ENCODE data around the gene RGL3. TPM values are rescaled to one million over a fixed set of nuclear protein-coding genes. Genes with fewer than 3 reads are reported as not detected.
"Not testable (repeated sequence)": the region's sequence is repeated elsewhere in the genome, so short reads cannot be mapped to it uniquely, and the experiment has no call there.

RGL3 gene
- total RNA-seq, 2 experiments from 2014 or later = not detected

- Mint-ChIP-seq H3K27ac (peak overlapping the region; percentile 96), H3K27me3 (peaks cover 13% of the 10 kb centered on the region), H3K36me3 (ENCODE audit: low read depth) (peaks cover 17% of the 10 kb centered on the region), H3K4me1 (ENCODE audit: low read depth) (peaks cover 38% of the 10 kb centered on the region), H3K9me3 (no peaks in the 10 kb centered on the region), H3K4me3 (peak overlapping the region; percentile 73)
- DNase-seq = peak; percentile 99
- CTCF ChIA-PET = interaction anchor here (0.8 to 4.4 kb wide), 32 partner anchors 9 to 228 kb away, joined by 3 to 38 read pairs (median 4); partner anchors contain the start of genes CCDC159, ELAVL3, ODAD3 and PRKCSH
- POLR2A ChIA-PET = interaction anchor here (0.8 to 2.3 kb wide), 9 partner anchors 26 to 259 kb away, joined by 3 to 26 read pairs (median 4); partner anchors contain the start of genes ODAD3, PRKCSH and RGL3
- intact Hi-C loops (cut with micrococcal nuclease) = no loop called here
- TF ChIP-seq CTCF (IDR thresholded peaks at IDR 0.05) = peak; percentile 63
- peak; percentile 86 for ATAC-seq
These were observed 38.2 kb downstream of the RGL3 start for GRCh38 chr19:11380653-11381537.

- DNase-seq (no peak), ATAC-seq (no peak)
- Mint-ChIP-seq H3K9me3 (no peaks in the 10 kb centered on the region), H3K36me3 (ENCODE audit: low read depth) (peaks cover 22% of the 10 kb centered on the region), H3K27me3 (peaks cover 13% of the 10 kb centered on the region), H3K27ac (peak overlapping the region; percentile 96), H3K4me3 (peak overlapping the region; percentile 73), H3K4me1 (ENCODE audit: low read depth) (peaks cover 42% of the 10 kb centered on the region)
- POLR2A ChIA-PET = interaction anchor here (1.0 to 2.3 kb wide), 3 partner anchors 42 to 260 kb away, joined by 3 to 26 read pairs (median 8); partner anchors contain the start of genes ODAD3, PRKCSH and RGL3
- no peak for TF ChIP-seq CTCF (IDR thresholded peaks at IDR 0.05)
- CTCF ChIA-PET = interaction anchor here (0.7 to 4.4 kb wide), 9 partner anchors 12 to 116 kb away, joined by 3 to 29 read pairs (median 3); partner anchors contain the start of genes CCDC159, RAB3D, RGL3 and TMEM205
- intact Hi-C loops (cut with micrococcal nuclease) = no loop called here
These were observed 39.2 kb downstream of the RGL3 start for GRCh38 chr19:11379857-11380350.

GRCh38 chr19:11379269-11379845 lies 39.8 kb downstream of the RGL3 start:
- H3K9me3 Mint-ChIP-seq = not testable (repeated sequence)

GRCh38 chr19:11378319-11379189 lies 40.6 kb downstream of the RGL3 start:
- POLR2A ChIA-PET = interaction anchor here (1.7 kb wide), 1 partner anchor 104 kb away, joined by 5 read pairs; no protein-coding TSS in a partner anchor
- intact Hi-C loops (cut with micrococcal nuclease) = no loop called here
- Mint-ChIP-seq H3K4me1 (ENCODE audit: low read depth) (peaks cover 42% of the 10 kb centered on the region), H3K9me3 (no peaks in the 10 kb centered on the region), H3K27ac (peak overlapping the region; percentile 6), H3K4me3 (no peak overlapping the region), H3K27me3 (peaks cover 10% of the 10 kb centered on the region), H3K36me3 (ENCODE audit: low read depth) (peaks cover 22% of the 10 kb centered on the region)
- no peak for ATAC-seq
- TF ChIP-seq CTCF (IDR thresholded peaks at IDR 0.05) = peak; percentile 68
- CTCF ChIA-PET = interaction anchor here (1.5 to 4.7 kb wide), 3 partner anchors 57 to 103 kb away, joined by 4 to 29 read pairs (median 6); partner anchors contain the start of genes ELAVL3 and PRKCSH
- peak; percentile 44 for DNase-seq

More at GRCh38 chr19:11379269-11379845, 39.8 kb downstream of the RGL3 start:
- POLR2A ChIA-PET; ATAC-seq; DNase-seq; intact Hi-C loops (cut with micrococcal nuclease); H3K4me3 Mint-ChIP-seq; H3K27ac Mint-ChIP-seq: not testable (repeated sequence)
- Mint-ChIP-seq H3K4me1 (ENCODE audit: low read depth) (peaks cover 42% of the 10 kb centered on the region), H3K36me3 (ENCODE audit: low read depth) (peaks cover 22% of the 10 kb centered on the region), H3K27me3 (peaks cover 11% of the 10 kb centered on the region)
- CTCF ChIA-PET = interaction anchor here (0.7 to 4.4 kb wide), 6 partner anchors 11 to 115 kb away, joined by 3 to 29 read pairs (median 6); partner anchors contain the start of gene RGL3

Measured in activated CD8-positive, alpha-beta T cell treated with anti-CD3 and anti-CD28 coated beads for 36 hours (primary cell).